Measurements from ENCODE around the gene PAN3. TPM values are rescaled to one million over a fixed set of nuclear protein-coding genes. Genes with fewer than 3 reads are reported as not detected.
A peak's percentile ranks its signal among the peaks of the same experiment; 100 is the strongest.

The PAN3 gene
- total RNA-seq, 1 experiment from 2014 or later: 48.5 TPM

- H3K27ac Mint-ChIP-seq: peak overlapping the region; percentile 70 to 95 (median 90); a peak in 5 of 7 replicates
- H2AFZ ChIP-seq (ENCODE audit: low read length): no peak overlapping the region
- H3K27ac ChIP-seq (ENCODE audit: insufficient read length, low read depth, low read length): no peak overlapping the region
Observed at GRCh38 chr13:28316129-28316528, 177.8 kb downstream of the PAN3 start.

More at GRCh38 chr13:28316129-28316528, 177.8 kb downstream of the PAN3 start:
- DNase-seq: no peak
- Histone ChIP-seq H2BK20ac (ENCODE audit: low read depth, low read length, poor library complexity, severe bottlenecking) (no peak overlapping the region), H3K4ac (ENCODE audit: low read depth, low read length) (no peak overlapping the region), H4K91ac (ENCODE audit: insufficient read length, low read depth, low read length) (no peak overlapping the region), H2BK15ac (ENCODE audit: low read depth, low read length) (no peak overlapping the region), H3K14ac (ENCODE audit: insufficient read depth, low read length) (no peak overlapping the region), H3K4me2 (ENCODE audit: insufficient read depth, insufficient read length, low read length) (no peak overlapping the region), H3K9me3 (ENCODE audit: control insufficient read depth, low read depth, low read length) (no peaks in the 10 kb centered on the region), H4K5ac (ENCODE audit: insufficient read length, low read depth, low read length) (no peak overlapping the region), H3K23ac (ENCODE audit: insufficient read length, low read depth, low read length) (no peak overlapping the region), H3K18ac (ENCODE audit: insufficient read length, low read depth, low read length) (no peak overlapping the region), H3K79me2 (ENCODE audit: insufficient read depth, low read length) (no peaks in the 10 kb centered on the region), H3K4me1 (ENCODE audit: insufficient read depth, low read length) (no peaks in the 10 kb centered on the region), H3K9ac (ENCODE audit: extremely low read depth, insufficient read length, low read length) (no peak overlapping the region), H3K56ac (ENCODE audit: insufficient read length, low read depth, low read length) (no peak overlapping the region), H3K23me2 (ENCODE audit: insufficient read length, low read depth, low read length, poor library complexity, severe bottlenecking) (no peaks in the 10 kb centered on the region), H3K27me3 (ENCODE audit: insufficient read depth, low read length) (no peaks in the 10 kb centered on the region), H3T11ph (ENCODE audit: low read length) (no peak overlapping the region), H2BK12ac (ENCODE audit: insufficient read length, low read depth, low read length) (no peak overlapping the region), H2AK5ac (ENCODE audit: insufficient read length, low read length) (no peak overlapping the region), H3K79me1 (ENCODE audit: insufficient read depth, low read depth, low read length, poor library complexity, severe bottlenecking) (no peaks in the 10 kb centered on the region), H2BK5ac (ENCODE audit: insufficient read length, low read length) (no peak overlapping the region), H2BK120ac (ENCODE audit: low read depth, low read length, poor library complexity, severe bottlenecking) (no peak overlapping the region), H4K20me1 (ENCODE audit: control insufficient read depth, insufficient read depth, insufficient read length) (no peaks in the 10 kb centered on the region), H4K8ac (replicated peaks; ENCODE audit: insufficient read length, low read depth, low read length) (no peak overlapping the region)
- no peak overlapping the region for H3K4me3 Mint-ChIP-seq
- H3K4me1 Mint-ChIP-seq: peaks cover 6 to 7% of the 10 kb centered on the region in 2 experiments
- H3K9me3 Mint-ChIP-seq: no peaks in the 10 kb centered on the region
- WGBS (ENCODE audit: extremely low coverage, insufficient read length, low lambda C conversion rate): no CpG with 5 or more reads among the region's 5 CpGs
- TF ChIP-seq, protein P1, sequence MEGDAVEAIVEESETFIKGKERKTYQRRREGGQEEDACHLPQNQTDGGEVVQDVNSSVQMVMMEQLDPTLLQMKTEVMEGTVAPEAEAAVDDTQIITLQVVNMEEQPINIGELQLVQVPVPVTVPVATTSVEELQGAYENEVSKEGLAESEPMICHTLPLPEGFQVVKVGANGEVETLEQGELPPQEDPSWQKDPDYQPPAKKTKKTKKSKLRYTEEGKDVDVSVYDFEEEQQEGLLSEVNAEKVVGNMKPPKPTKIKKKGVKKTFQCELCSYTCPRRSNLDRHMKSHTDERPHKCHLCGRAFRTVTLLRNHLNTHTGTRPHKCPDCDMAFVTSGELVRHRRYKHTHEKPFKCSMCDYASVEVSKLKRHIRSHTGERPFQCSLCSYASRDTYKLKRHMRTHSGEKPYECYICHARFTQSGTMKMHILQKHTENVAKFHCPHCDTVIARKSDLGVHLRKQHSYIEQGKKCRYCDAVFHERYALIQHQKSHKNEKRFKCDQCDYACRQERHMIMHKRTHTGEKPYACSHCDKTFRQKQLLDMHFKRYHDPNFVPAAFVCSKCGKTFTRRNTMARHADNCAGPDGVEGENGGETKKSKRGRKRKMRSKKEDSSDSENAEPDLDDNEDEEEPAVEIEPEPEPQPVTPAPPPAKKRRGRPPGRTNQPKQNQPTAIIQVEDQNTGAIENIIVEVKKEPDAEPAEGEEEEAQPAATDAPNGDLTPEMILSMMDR (conservative IDR thresholded peaks at IDR 0.05): no peak
- no peaks in the 10 kb centered on the region for H3K27me3 Mint-ChIP-seq (ENCODE audit: low read depth)
- peaks cover 23 to 34% (median 25%) of the 10 kb centered on the region in 3 experiments; a peak in 6 of 7 replicates for H3K36me3 Mint-ChIP-seq (ENCODE audit: insufficient read depth in 1 of 3, low read depth in 3 of 3)
